ENCODE results near the gene IL27RA.

DNA sequence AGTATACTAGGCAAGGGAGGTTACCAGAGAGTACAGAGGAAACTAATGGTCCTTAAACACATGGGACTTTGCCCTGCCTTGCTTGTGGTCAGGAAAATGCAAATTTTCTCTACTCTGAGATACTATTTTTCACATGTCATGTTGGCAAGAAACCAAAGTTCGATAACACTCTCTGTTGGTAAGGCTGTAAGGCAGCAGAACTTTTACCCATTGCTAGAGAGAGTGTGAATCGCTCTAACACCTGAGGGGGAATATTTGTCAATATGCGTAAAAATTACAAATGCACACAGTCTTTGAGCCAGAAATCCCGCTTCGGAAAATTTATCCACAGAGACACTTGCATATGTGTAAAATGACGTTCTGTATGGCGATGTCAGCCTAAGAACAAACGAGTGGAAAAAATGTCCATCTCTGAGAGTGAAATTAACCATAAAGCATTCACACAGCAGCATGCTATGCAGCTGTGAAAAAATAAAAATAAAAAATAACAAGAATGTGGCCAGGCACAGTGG, 16.0 kb upstream of the IL27RA start:
- TF ChIP-seq, protein P1, sequence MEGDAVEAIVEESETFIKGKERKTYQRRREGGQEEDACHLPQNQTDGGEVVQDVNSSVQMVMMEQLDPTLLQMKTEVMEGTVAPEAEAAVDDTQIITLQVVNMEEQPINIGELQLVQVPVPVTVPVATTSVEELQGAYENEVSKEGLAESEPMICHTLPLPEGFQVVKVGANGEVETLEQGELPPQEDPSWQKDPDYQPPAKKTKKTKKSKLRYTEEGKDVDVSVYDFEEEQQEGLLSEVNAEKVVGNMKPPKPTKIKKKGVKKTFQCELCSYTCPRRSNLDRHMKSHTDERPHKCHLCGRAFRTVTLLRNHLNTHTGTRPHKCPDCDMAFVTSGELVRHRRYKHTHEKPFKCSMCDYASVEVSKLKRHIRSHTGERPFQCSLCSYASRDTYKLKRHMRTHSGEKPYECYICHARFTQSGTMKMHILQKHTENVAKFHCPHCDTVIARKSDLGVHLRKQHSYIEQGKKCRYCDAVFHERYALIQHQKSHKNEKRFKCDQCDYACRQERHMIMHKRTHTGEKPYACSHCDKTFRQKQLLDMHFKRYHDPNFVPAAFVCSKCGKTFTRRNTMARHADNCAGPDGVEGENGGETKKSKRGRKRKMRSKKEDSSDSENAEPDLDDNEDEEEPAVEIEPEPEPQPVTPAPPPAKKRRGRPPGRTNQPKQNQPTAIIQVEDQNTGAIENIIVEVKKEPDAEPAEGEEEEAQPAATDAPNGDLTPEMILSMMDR (tag by site-specific recombination; IDR thresholded peaks at IDR 0.05), result no peak
- TF ChIP-seq ZNF121 (tag by site-specific recombination; IDR thresholded peaks at IDR 0.05) (no peak), KLF9 (tag by site-specific recombination; IDR thresholded peaks at IDR 0.05; ENCODE audit: low read depth) (no peak), ZNF747 (tag by site-specific recombination; IDR thresholded peaks at IDR 0.05) (no peak), ZBTB21 (tag by site-specific recombination; IDR thresholded peaks at IDR 0.05) (no peak), ZNF140 (tag by site-specific recombination; IDR thresholded peaks at IDR 0.05) (no peak), ZNF274 (IDR thresholded peaks at IDR 0.05; ENCODE audit: low read length) (no peak), ZNF274 (tag by site-specific recombination; IDR thresholded peaks at IDR 0.05; ENCODE audit: borderline replicate concordance) (no peak)

Measured in HEK293 (cell line).